ENCODE measurements around the gene PTAFR.

DNA sequence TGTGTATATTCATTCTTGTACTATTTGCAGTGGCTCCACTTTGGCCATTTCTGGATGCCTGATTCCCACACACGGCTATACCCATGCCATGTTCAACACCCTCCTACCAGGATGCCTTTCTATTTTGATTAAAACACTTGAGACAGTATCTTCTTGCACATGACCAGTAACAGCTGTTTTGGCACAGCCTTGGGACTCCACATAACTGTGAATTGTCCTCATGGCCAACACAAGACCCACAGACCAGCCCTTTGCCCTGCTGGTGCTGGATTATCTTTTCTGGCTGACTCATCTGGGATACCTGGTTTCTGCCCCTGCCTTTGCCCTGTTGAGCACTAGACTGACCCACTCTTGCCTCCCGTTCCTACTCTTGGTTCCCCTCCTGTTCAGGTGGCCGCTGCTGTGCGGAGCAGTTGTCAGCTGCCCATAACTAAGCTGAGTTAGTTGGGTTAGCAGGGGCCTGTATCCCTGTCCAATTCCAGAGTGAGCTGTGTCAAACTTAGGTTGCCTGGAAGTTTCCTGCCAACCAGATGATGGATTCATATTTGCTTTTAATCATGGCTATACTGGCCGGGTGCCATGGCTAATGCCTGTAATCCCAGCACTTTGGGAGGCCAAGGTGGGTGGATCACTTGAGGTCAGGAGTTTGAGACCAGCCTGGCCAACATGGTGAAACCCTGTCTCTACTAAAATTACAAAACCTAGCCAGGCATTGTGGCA is 77.3 kb downstream of the PTAFR start:
- TF ChIP-seq, protein P1, sequence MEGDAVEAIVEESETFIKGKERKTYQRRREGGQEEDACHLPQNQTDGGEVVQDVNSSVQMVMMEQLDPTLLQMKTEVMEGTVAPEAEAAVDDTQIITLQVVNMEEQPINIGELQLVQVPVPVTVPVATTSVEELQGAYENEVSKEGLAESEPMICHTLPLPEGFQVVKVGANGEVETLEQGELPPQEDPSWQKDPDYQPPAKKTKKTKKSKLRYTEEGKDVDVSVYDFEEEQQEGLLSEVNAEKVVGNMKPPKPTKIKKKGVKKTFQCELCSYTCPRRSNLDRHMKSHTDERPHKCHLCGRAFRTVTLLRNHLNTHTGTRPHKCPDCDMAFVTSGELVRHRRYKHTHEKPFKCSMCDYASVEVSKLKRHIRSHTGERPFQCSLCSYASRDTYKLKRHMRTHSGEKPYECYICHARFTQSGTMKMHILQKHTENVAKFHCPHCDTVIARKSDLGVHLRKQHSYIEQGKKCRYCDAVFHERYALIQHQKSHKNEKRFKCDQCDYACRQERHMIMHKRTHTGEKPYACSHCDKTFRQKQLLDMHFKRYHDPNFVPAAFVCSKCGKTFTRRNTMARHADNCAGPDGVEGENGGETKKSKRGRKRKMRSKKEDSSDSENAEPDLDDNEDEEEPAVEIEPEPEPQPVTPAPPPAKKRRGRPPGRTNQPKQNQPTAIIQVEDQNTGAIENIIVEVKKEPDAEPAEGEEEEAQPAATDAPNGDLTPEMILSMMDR (IDR thresholded peaks at IDR 0.05) = no peak
- TF ChIP-seq POLR2A (IDR thresholded peaks at IDR 0.05) = no peak
